H1 (cell line): Measurements from ENCODE around the gene CLMP. TPM values are rescaled to one million over a fixed set of nuclear protein-coding genes. Genes with fewer than 3 reads are reported as not detected.
A peak's percentile ranks its signal among the peaks of the same experiment; 100 is the strongest.

Experiments used
- CTCF ChIA-PET: fragments of 300-600 bp; sonication (Branson Sonifier 250); formaldehyde crosslinking; loops from one replicate; lab custom pipeline; 2021; ENCODE audit not compliant: partially characterized antibody; lab: Charles Lee
- POLR2A ChIA-PET: fragments of 300-600 bp; sonication (Branson Sonifier 250); formaldehyde crosslinking; loops from one replicate; lab custom pipeline; 2021; ENCODE audit warnings: inconsistent platforms; ENCODE audit not compliant: partially characterized antibody; lab: Charles Lee
- DNase-seq, 2 experiments: peaks; one replicate each; pipeline versions ENCODE4 v3.0.0 to v3.0.0-alpha.2; 2010 to 2022; ENCODE audit warnings: low spot score in 2 of 2, low read depth in 1 of 2, mixed read lengths in 1 of 2
- FAIRE-seq: peaks from 2 replicates; lab custom pipeline; 2011; peaks lifted over from hg19 to GRCh38; lab: Jason Lieb, UNC
- H2AFZ ChIP-seq: 2 replicates; pipeline ENCODE4 v1.8.1; 2012; ENCODE audit warnings: low read length, inconsistent platforms
- H2AK5ac ChIP-seq: 2 replicates; pipeline ENCODE4 v1.6.1; 2013; ENCODE audit warnings: low read depth, low read length
- H2BK120ac ChIP-seq: replicated peaks from 2 replicates; pipeline ENCODE3; 2013; ENCODE audit warnings: low read depth, low read length, inconsistent platforms
- H2BK12ac ChIP-seq: 2 replicates; pipeline ENCODE4 v1.6.1; 2013; ENCODE audit warnings: low read depth, low read length
- H2BK15ac ChIP-seq: 2 replicates; pipeline ENCODE4 v1.6.1; 2013; ENCODE audit warnings: low read length
- H2BK20ac ChIP-seq: 2 replicates; pipeline ENCODE4 v1.6.1; 2013; ENCODE audit warnings: low read length
- H2BK5ac ChIP-seq: 2 replicates; pipeline ENCODE4 v1.6.1; 2013; ENCODE audit warnings: low read depth, low read length
- H3K14ac ChIP-seq: 2 replicates; pipeline ENCODE4 v1.6.1; 2013; ENCODE audit warnings: inconsistent platforms; ENCODE audit not compliant: insufficient read length
- H3K18ac ChIP-seq: 2 replicates; pipeline ENCODE4 v1.6.1; 2013; ENCODE audit warnings: low read length; ENCODE audit errors: extremely low read depth
- H3K23ac ChIP-seq: 2 replicates; pipeline ENCODE4 v1.6.1; 2013; ENCODE audit warnings: inconsistent platforms; ENCODE audit not compliant: insufficient read length
- H3K23me2 ChIP-seq: 2 replicates; pipeline ENCODE4 v1.6.1; 2013; ENCODE audit warnings: low read depth, low read length
- H3K27ac ChIP-seq: 2 replicates; pipeline ENCODE4 v1.6.1; 2011; ENCODE audit warnings: low read depth, low read length, inconsistent platforms
- H3K27me3 ChIP-seq, 4 experiments: replicated peaks in 1 of 4; 1 replicate in 1 of 4; 2 replicates in 3 of 4; pipeline versions ENCODE4 v1.6.1 to v1.8.1; 2011 to 2013; ENCODE audit warnings: low read length in 3 of 4, mild to moderate bottlenecking in 3 of 4, inconsistent platforms in 2 of 4, mixed read lengths in 2 of 4, moderate library complexity in 1 of 4; ENCODE audit not compliant: control insufficient read depth in 3 of 4, insufficient read depth in 3 of 4; ENCODE audit errors: extremely low read depth in 1 of 4
- H3K36me3 ChIP-seq, 4 experiments: 2 replicates each; pipeline versions ENCODE4 v1.6.1 to v1.8.1; 2011 to 2013; ENCODE audit warnings: mild to moderate bottlenecking in 4 of 4, low read length in 3 of 4, moderate library complexity in 2 of 4, control low read depth in 1 of 4, inconsistent platforms in 1 of 4; ENCODE audit not compliant: insufficient read depth in 4 of 4, control insufficient read depth in 2 of 4
- H3K4ac ChIP-seq: replicated peaks from 2 replicates; pipeline ENCODE3; 2013; ENCODE audit warnings: low read length, low read depth, mixed read lengths, inconsistent platforms; ENCODE audit not compliant: insufficient read length
- H3K4me1 ChIP-seq, 4 experiments: replicated peaks in 1 of 4; 1 replicate in 1 of 4; 2 replicates in 3 of 4; pipeline versions ENCODE4 v1.6.1 to v1.8.1; 2011 to 2013; ENCODE audit warnings: low read length in 3 of 4, inconsistent platforms in 2 of 4, mixed read lengths in 1 of 4; ENCODE audit not compliant: insufficient read depth in 4 of 4, control insufficient read depth in 3 of 4
- H3K4me2 ChIP-seq, 2 experiments: 2 replicates each; pipeline versions ENCODE4 v1.6.1 to v1.8.1; 2011 to 2013; ENCODE audit warnings: low read depth in 2 of 2, low read length in 2 of 2, control low read depth in 1 of 2, inconsistent platforms in 1 of 2, mild to moderate bottlenecking in 1 of 2; ENCODE audit not compliant: insufficient read depth in 1 of 2
- H3K4me3 ChIP-seq, 4 experiments: fragments of 200-600, 300-600 bp in 1 of 4; sonication (generic), shearing (Covaris generic), sonication (Bioruptor Twin) in 1 of 4; 2 replicates each; pipeline versions ENCODE4 v1.5.1 to v1.8.1; 2011 to 2016; ENCODE audit warnings: low read length in 4 of 4, low read depth in 3 of 4, control low read depth in 2 of 4, inconsistent platforms in 2 of 4, mild to moderate bottlenecking in 2 of 4, mixed read lengths in 1 of 4, moderate library complexity in 1 of 4; ENCODE audit not compliant: insufficient read depth in 2 of 4; ENCODE audit errors: extremely low read depth in 1 of 4
- H3K56ac ChIP-seq: replicated peaks from 2 replicates; pipeline ENCODE3; 2013; ENCODE audit warnings: low read depth, mild to moderate bottlenecking, mixed read lengths, low read length, inconsistent platforms; ENCODE audit not compliant: insufficient read length
- H3K79me1 ChIP-seq: 2 replicates; pipeline ENCODE4 v1.6.1; 2013; ENCODE audit warnings: low read depth, low read length, control low read depth
- H3K79me2 ChIP-seq, 2 experiments: 2 replicates each; pipeline versions ENCODE4 v1.6.1 to v1.8.1; 2012 to 2013; ENCODE audit warnings: low read length in 2 of 2, mild to moderate bottlenecking in 2 of 2, inconsistent platforms in 1 of 2; ENCODE audit not compliant: insufficient read depth in 2 of 2, control insufficient read depth in 1 of 2
- H3K9ac ChIP-seq, 4 experiments: replicated peaks in 1 of 4; 1 replicate in 1 of 4; 2 replicates in 3 of 4; pipeline versions ENCODE4 v1.6.1 to v1.8.1; 2011 to 2013; ENCODE audit warnings: low read depth in 3 of 4, low read length in 3 of 4, control low read depth in 2 of 4, mild to moderate bottlenecking in 2 of 4, moderate library complexity in 2 of 4, inconsistent platforms in 1 of 4; ENCODE audit errors: extremely low read depth in 1 of 4
- H3K9me3 ChIP-seq, 2 experiments: 2 replicates each; pipeline versions ENCODE4 v1.6.1 to v1.8.1; 2012 to 2013; ENCODE audit warnings: mild to moderate bottlenecking in 2 of 2, moderate library complexity in 2 of 2, control low read depth in 1 of 2, inconsistent platforms in 1 of 2, low read depth in 1 of 2, low read length in 1 of 2, mixed read lengths in 1 of 2; ENCODE audit not compliant: insufficient read depth in 2 of 2
- H4K20me1 ChIP-seq, 2 experiments: replicated peaks in 1 of 2; 2 replicates each; pipeline versions ENCODE3 to v1.8.1; 2011 to 2013; ENCODE audit warnings: inconsistent platforms in 2 of 2, low read length in 2 of 2, mild to moderate bottlenecking in 1 of 2; ENCODE audit not compliant: insufficient read depth in 2 of 2, control insufficient read depth in 1 of 2
- H4K5ac ChIP-seq: 2 replicates; pipeline ENCODE4 v1.6.1; 2013; ENCODE audit warnings: low read length, low read depth, mixed read lengths, inconsistent platforms; ENCODE audit not compliant: insufficient read length
- H4K8ac ChIP-seq: 2 replicates; pipeline ENCODE4 v1.8.0; 2013; ENCODE audit warnings: mild to moderate bottlenecking, moderate library complexity, low read length, inconsistent platforms; ENCODE audit not compliant: insufficient read depth; ENCODE audit errors: extremely low read depth
- H4K91ac ChIP-seq: replicated peaks from 2 replicates; pipeline ENCODE3; 2013; ENCODE audit warnings: low read length, mixed read lengths, inconsistent platforms; ENCODE audit not compliant: insufficient read length
- FOSL1 ChIP-seq: IDR thresholded peaks from 2 replicates; pipeline ENCODE4 v1.6.1; 2011; ENCODE audit warnings: mild to moderate bottlenecking, low read depth, low read length, moderate library complexity; ENCODE audit not compliant: insufficient read depth
- JUN ChIP-seq: IDR thresholded peaks from 2 replicates; pipeline ENCODE4 v1.6.1; 2011; ENCODE audit warnings: low read depth, mild to moderate bottlenecking, improper control_type of control experiment, low read length
- KDM4A ChIP-seq: IDR thresholded peaks from one replicate; pipeline ENCODE4 v1.7.1; 2012; ENCODE audit warnings: low read depth, mild to moderate bottlenecking, moderate library complexity, low read length, inconsistent platforms; ENCODE audit not compliant: severe bottlenecking
- WGBS, 2 experiments: shearing (Covaris generic) in 1 of 2; methylation state at CpG; one replicate each; pipeline versions ENCODE4 v1.1.6 to v1.1.7; 2013 to 2015; ENCODE audit warnings: low lambda C conversion rate in 2 of 2, mixed read lengths in 2 of 2, inconsistent platforms in 1 of 2, low coverage in 1 of 2, missing lambda C conversion rate in 1 of 2; ENCODE audit not compliant: insufficient replicate concordance in 2 of 2, insufficient coverage in 1 of 2, insufficient read length in 1 of 2; ENCODE audit errors: extremely low coverage in 1 of 2, missing lambda C conversion rate in 1 of 2; 5-methylcytosine and 5-hydroxymethylcytosine counted together
- polyA plus RNA-seq, 7 experiments: library from polyadenylated mRNA; depleted of rRNA in 3 of 7; stranded (reverse) in 5 of 7; unstranded in 2 of 7; fragments of >200 nt in 5 of 7; fragments of 200-250 nt in 2 of 7; gene quantifications; 1 replicate in 5 of 7; 2 replicates in 1 of 7; 4 replicates in 1 of 7; pipeline versions ENCODE4 v1.2.1 to v1.2.3, GENCODE V29; 2011 to 2013; ENCODE audit warnings: missing spikeins in 2 of 7, mixed read lengths in 2 of 7
- total RNA-seq: library from RNA; stranded (reverse); fragmentation: NEBNext Ultra II Directional; extraction: Animal tissue kit (Norgen Biotek cat#: 25700); gene quantifications from 2 replicates; pipeline ENCODE4 v1.2.1, GENCODE V29; 2021

Gene CLMP
- total and polyA plus RNA-seq, 2 of the 8 experiments (the other 6 are each of a cell fraction or from before 2014, with no cell fraction given): 9.9 to 24.1 TPM

DNA sequence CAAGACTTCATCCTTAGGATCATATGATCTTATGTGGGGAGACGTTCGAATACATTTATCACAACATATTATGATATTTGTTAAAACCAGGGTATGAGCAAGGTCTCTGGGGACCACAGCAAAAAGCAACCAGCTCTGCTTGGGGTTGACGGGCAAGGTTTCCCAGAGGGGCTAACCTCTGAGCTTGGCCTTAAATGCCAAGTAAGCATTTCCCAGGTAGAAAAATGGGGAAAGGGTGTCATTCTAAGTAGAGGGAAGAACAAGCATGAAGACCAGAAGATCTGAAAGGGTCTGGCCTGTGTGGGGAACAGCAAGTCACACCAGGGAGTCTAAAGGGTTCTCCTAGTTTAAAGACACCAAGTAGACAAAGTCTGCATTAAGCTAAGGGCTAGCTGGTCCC, 24.1 kb downstream of the CLMP start:
- Histone ChIP-seq H3K18ac (0 out of 2 replicates have a peak overlapping the region, but pooled peaks have one; percentile 13), H3K23ac (no peak overlapping the region), H2BK120ac (no peak overlapping the region), H3K4me3 (no peak overlapping the region), H2AFZ (no peak overlapping the region), H2BK15ac (no peak overlapping the region), H3K4ac (no peak overlapping the region), H2BK5ac (no peak overlapping the region), H3K79me2 (no peaks in the 10 kb centered on the region), H3K27me3 (no peaks in the 10 kb centered on the region), H3K56ac (no peak overlapping the region), H4K91ac (no peak overlapping the region), H3K4me1 (peaks cover 0 to 9% (median 2%) of the 10 kb centered on the region in 4 experiments; a peak in 3 of 7 replicates), H3K9me3 (no peaks in the 10 kb centered on the region), H2BK20ac (no peak overlapping the region), H3K4me2 (no peak overlapping the region), H4K5ac (no peak overlapping the region), H4K8ac (no peak overlapping the region), H3K9ac (no peak overlapping the region), H3K27ac (no peak overlapping the region), H2AK5ac (no peak overlapping the region), H3K79me1 (no peaks in the 10 kb centered on the region), H3K14ac (no peak overlapping the region), H4K20me1 (peaks cover 0 to 1% of the 10 kb centered on the region in 2 experiments), H3K23me2 (no peaks in the 10 kb centered on the region), H3K36me3 (no peaks in the 10 kb centered on the region), H2BK12ac (no peak overlapping the region)
- ChIA-PET CTCF (interaction anchor here (0.8 to 12.6 kb wide), 14 partner anchors 5 to 304 kb away, joined by 3 to 106 read pairs (median 4); no protein-coding TSS in a partner anchor), POLR2A (interaction anchor here (0.8 to 2.2 kb wide), 3 partner anchors 9 to 24 kb away, joined by 3 to 5 read pairs (median 4); partner anchors contain the start of gene CLMP)
- FAIRE-seq (no peak), DNase-seq (no peak)
- 95% methylated on average over 3 of the region's 3 CpGs; no CpG with 5 or more reads in 1 of the 2 experiments for WGBS, 2 experiments
- no peak for TF ChIP-seq FOSL1
- TF ChIP-seq KDM4A: no peak
- no peak for TF ChIP-seq JUN
